Keratinocyte (primary cell): ENCODE measurements around the gene TAMM41. TPM values are rescaled to one million over a fixed set of nuclear protein-coding genes. Genes with fewer than 3 reads are reported as not detected.

Source experiments
- DNase-seq: peaks from one replicate; pipeline ENCODE4 v3.0.0-alpha.2; 2011; ENCODE audit warnings: low read depth, missing footprints, low spot score
- FAIRE-seq: peaks from 2 replicates; lab custom pipeline; 2011; peaks lifted over from hg19 to GRCh38; lab: Jason Lieb, UNC
- H2AFZ ChIP-seq: 2 replicates; pipeline ENCODE4 v1.6.0; 2012; ENCODE audit warnings: low read length, control low read depth, inconsistent platforms; ENCODE audit not compliant: control insufficient read depth
- H3K27ac ChIP-seq: 2 replicates; pipeline ENCODE4 v1.5.1; 2011; ENCODE audit warnings: low read length; ENCODE audit not compliant: control insufficient read depth, insufficient read depth
- H3K27me3 ChIP-seq: 3 replicates; pipeline ENCODE4 v1.6.0; 2011; ENCODE audit warnings: low read length; ENCODE audit not compliant: control insufficient read depth, insufficient read depth; ENCODE audit errors: extremely low read depth
- H3K36me3 ChIP-seq, 2 experiments: 2 replicates in 1 of 2; 3 replicates in 1 of 2; pipeline ENCODE4 v1.5.1; 2011; ENCODE audit warnings: low read length in 2 of 2, mild to moderate bottlenecking in 1 of 2; ENCODE audit not compliant: control insufficient read depth in 2 of 2, insufficient read depth in 2 of 2; ENCODE audit errors: extremely low read depth in 1 of 2
- H3K4me1 ChIP-seq: 3 replicates; pipeline ENCODE4 v1.5.1; 2011; ENCODE audit warnings: low read length; ENCODE audit not compliant: control insufficient read depth, insufficient read depth; ENCODE audit errors: extremely low read depth
- H3K4me2 ChIP-seq: 3 replicates; pipeline ENCODE4 v1.6.0; 2011; ENCODE audit warnings: low read depth, low read length; ENCODE audit not compliant: control insufficient read depth, insufficient read depth; ENCODE audit errors: extremely low read depth
- H3K4me3 ChIP-seq, 3 experiments: fragments of 200-600 bp in 1 of 3; sonication (generic) in 1 of 3; 2 replicates in 2 of 3; 3 replicates in 1 of 3; pipeline ENCODE4 v1.5.1; 2011 to 2016; ENCODE audit warnings: low read length in 3 of 3, mild to moderate bottlenecking in 3 of 3, control low read depth in 2 of 3, inconsistent platforms in 1 of 3, low read depth in 1 of 3, mixed read lengths in 1 of 3, mixed run types in 1 of 3, moderate library complexity in 1 of 3; ENCODE audit not compliant: control insufficient read depth in 2 of 3, insufficient read depth in 2 of 3; ENCODE audit errors: extremely low read depth in 1 of 3
- H3K79me2 ChIP-seq: 2 replicates; pipeline ENCODE4 v1.6.0; 2012; ENCODE audit warnings: low read length; ENCODE audit not compliant: control insufficient read depth, insufficient read depth
- H3K9ac ChIP-seq: 3 replicates; pipeline ENCODE4 v1.6.0; 2011; ENCODE audit warnings: low read length; ENCODE audit not compliant: control insufficient read depth, insufficient read depth; ENCODE audit errors: extremely low read depth
- H3K9me1 ChIP-seq: 3 replicates; pipeline ENCODE4 v1.6.0; 2011; ENCODE audit warnings: low read length; ENCODE audit not compliant: control insufficient read depth, insufficient read depth; ENCODE audit errors: extremely low read depth
- H3K9me3 ChIP-seq: 2 replicates; pipeline ENCODE4 v1.5.1; 2012; ENCODE audit warnings: low read depth, low read length; ENCODE audit not compliant: control insufficient read depth
- H4K20me1 ChIP-seq: 3 replicates; pipeline ENCODE4 v1.6.0; 2011; ENCODE audit warnings: low read length; ENCODE audit not compliant: control insufficient read depth, insufficient read depth; ENCODE audit errors: extremely low read depth
- EZH2 ChIP-seq: IDR thresholded peaks from one replicate; pipeline ENCODE4 v1.6.1; 2012; ENCODE audit warnings: inconsistent platforms, mild to moderate bottlenecking, low read length, moderate library complexity
- dilution Hi-C: fragments of 300-500 bp; cut with MboI; formaldehyde crosslinking; loops from one replicate; pipeline ENCODE4 v1.7.0; 2020; ENCODE audit warnings: low sequenced_read_pairs; ENCODE audit not compliant: extremely low pct_ligation_motif_present
- polyA plus RNA-seq, 5 experiments: library from polyadenylated mRNA; depleted of rRNA in 3 of 5; stranded (reverse) in 3 of 5; stranded (forward) in 1 of 5; unstranded in 1 of 5; fragments of >200 nt; gene quantifications; 1 replicate in 1 of 5; 2 replicates in 3 of 5; 3 replicates in 1 of 5; pipeline versions ENCODE4 v1.2.1 to v1.2.3, GENCODE V29; 2011 to 2012; ENCODE audit warnings: missing spikeins in 2 of 5, low read depth in 1 of 5, low replicate concordance in 1 of 5
- TF ChIP-seq, protein P1 (sequence below), 3 experiments: IDR thresholded peaks in 1 of 3; conservative IDR thresholded peaks in 1 of 3; optimal IDR thresholded peaks in 1 of 3; 2 replicates in 2 of 3; 3 replicates in 1 of 3; pipeline versions ENCODE3 to v1.5.1; 2011; ENCODE audit warnings: low read length in 3 of 3, mild to moderate bottlenecking in 3 of 3, moderate library complexity in 2 of 3, control low read depth in 1 of 3, inconsistent platforms in 1 of 3; ENCODE audit not compliant: insufficient read depth in 2 of 3; ENCODE audit errors: extremely low read depth in 1 of 3

Gene TAMM41
- polyA plus RNA-seq, 1 donor (not counting 4 experiments of a cell fraction or from before 2014, with no cell fraction given), result 22.9 TPM

DNA sequence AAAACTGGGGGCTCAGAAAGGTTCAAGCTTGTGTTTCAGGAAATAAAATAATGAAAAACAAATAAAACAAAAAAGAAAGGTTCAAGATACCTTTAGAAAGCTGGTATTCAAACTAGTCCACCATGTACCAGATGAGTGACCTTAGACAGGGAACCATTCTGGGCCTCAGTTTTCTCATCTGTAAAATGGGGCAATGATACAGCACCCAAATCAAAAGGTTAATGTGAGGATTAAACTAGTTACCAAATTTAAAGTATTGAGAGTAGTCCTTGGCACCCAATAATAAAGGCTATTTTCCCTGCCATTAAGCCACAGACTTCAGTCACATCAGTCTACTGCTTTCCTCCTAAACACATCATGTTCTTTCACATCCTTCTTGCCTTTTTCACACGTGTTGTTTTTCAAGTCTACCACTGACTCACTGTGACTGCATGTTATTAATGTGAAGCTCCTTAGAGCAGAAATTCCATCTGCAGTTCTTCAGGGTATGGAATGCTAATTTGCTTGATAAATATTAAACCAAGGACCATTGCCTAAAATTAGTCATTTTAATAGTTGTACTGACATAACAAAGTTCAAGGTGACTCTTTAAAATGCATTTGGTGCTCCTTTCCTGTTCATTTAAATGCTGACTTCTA is 19.9 kb downstream of the TAMM41 start:
- Histone ChIP-seq H3K4me1 (no peaks in the 10 kb centered on the region), H3K27ac (no peak overlapping the region), H2AFZ (no peak overlapping the region), H3K36me3 (peaks cover 17 to 22% of the 10 kb centered on the region in 2 experiments), H3K9me1 (no peaks in the 10 kb centered on the region), H3K4me2 (no peak overlapping the region), H4K20me1 (no peaks in the 10 kb centered on the region), H3K4me3 (no peak overlapping the region), H3K27me3 (no peaks in the 10 kb centered on the region), H3K79me2 (no peaks in the 10 kb centered on the region), H3K9me3 (no peaks in the 10 kb centered on the region), H3K9ac (no peak overlapping the region)
- dilution Hi-C loops, result no loop called here
- TF ChIP-seq, protein P1, sequence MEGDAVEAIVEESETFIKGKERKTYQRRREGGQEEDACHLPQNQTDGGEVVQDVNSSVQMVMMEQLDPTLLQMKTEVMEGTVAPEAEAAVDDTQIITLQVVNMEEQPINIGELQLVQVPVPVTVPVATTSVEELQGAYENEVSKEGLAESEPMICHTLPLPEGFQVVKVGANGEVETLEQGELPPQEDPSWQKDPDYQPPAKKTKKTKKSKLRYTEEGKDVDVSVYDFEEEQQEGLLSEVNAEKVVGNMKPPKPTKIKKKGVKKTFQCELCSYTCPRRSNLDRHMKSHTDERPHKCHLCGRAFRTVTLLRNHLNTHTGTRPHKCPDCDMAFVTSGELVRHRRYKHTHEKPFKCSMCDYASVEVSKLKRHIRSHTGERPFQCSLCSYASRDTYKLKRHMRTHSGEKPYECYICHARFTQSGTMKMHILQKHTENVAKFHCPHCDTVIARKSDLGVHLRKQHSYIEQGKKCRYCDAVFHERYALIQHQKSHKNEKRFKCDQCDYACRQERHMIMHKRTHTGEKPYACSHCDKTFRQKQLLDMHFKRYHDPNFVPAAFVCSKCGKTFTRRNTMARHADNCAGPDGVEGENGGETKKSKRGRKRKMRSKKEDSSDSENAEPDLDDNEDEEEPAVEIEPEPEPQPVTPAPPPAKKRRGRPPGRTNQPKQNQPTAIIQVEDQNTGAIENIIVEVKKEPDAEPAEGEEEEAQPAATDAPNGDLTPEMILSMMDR (optimal IDR thresholded peaks at IDR 0.05 in 1 of 3, IDR thresholded peaks at IDR 0.05 in 1 of 3, conservative IDR thresholded peaks at IDR 0.05 in 1 of 3; ENCODE audit: extremely low read depth in 1 of 3, insufficient read depth in 2 of 3, low read length in 3 of 3), result no peak
- no peak for TF ChIP-seq EZH2
- FAIRE-seq (no peak), DNase-seq (no peak)

DNA sequence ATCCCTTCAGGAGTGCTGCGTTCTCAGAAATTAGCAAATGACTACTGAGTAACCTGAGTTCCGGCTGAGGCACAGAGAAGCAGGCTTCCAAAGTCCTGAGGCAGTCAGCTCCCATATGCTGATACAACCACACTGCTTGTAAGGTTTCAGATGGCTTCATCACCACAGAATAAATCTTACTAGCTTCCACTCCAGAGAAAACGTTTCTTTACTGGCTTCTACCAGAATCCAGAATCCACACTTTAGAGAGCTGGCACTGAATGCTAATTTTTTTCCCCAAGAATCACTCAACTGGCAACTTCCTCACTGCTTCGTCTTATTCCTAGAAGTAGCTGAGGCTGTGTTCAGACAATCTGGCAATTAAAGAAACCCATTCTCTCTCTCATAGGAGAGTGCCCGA is 21.4 kb downstream of the TAMM41 start:
- H3K4me3 ChIP-seq, result no peak overlapping the region
- no peak overlapping the region for H3K9ac ChIP-seq
- no peak overlapping the region for H2AFZ ChIP-seq
- no peaks in the 10 kb centered on the region for H4K20me1 ChIP-seq
- no peaks in the 10 kb centered on the region for H3K27me3 ChIP-seq
- no peaks in the 10 kb centered on the region for H3K9me3 ChIP-seq
- DNase-seq (no peak), FAIRE-seq (no peak)
- peaks cover 16 to 18% of the 10 kb centered on the region in 2 experiments for H3K36me3 ChIP-seq
- dilution Hi-C loops, result no loop called here
- no peak overlapping the region for H3K4me2 ChIP-seq
- TF ChIP-seq, protein P1 (optimal IDR thresholded peaks at IDR 0.05 in 1 of 3, IDR thresholded peaks at IDR 0.05 in 1 of 3, conservative IDR thresholded peaks at IDR 0.05 in 1 of 3; ENCODE audit: extremely low read depth in 1 of 3, insufficient read depth in 2 of 3, low read length in 3 of 3), result no peak
- H3K9me1 ChIP-seq, result no peaks in the 10 kb centered on the region
- H3K79me2 ChIP-seq, result no peaks in the 10 kb centered on the region
- H3K4me1 ChIP-seq, result peaks cover 3% of the 10 kb centered on the region
- H3K27ac ChIP-seq, result no peak overlapping the region
